ENCODE measurements around the gene ZNRF2.

- TF ChIP-seq EZH2phosphoT487 (IDR thresholded peaks at IDR 0.05), result no peak
- no peak for TF ChIP-seq CTCF (IDR thresholded peaks at IDR 0.05)
These were observed 24.1 kb upstream of the ZNRF2 start for GRCh38 chr7:30260246-30260768.

All from neural progenitor cell (in vitro differentiated cells).